HG03571 (cell line): ENCODE data around the gene GPR183.
"Not testable (repeated sequence)": the region's sequence is repeated elsewhere in the genome, so short reads cannot be mapped to it uniquely, and the experiment has no call there.

Experiments used
- ATAC-seq: cut with Tn5 transposase; IDR thresholded peaks from one replicate; pipeline ENCODE4 v1.9.1; 2021; ENCODE audit not compliant: unreplicated experiment

GPR183 gene

GRCh38 chr13:99250982-99251825 is 56.0 kb downstream of the GPR183 start:
- ATAC-seq = no peak

- ATAC-seq = not testable (repeated sequence)
These were observed 57.6 kb downstream of the GPR183 start for GRCh38 chr13:99249606-99250005.

- ATAC-seq = not testable (repeated sequence)
These were observed 58.0 kb downstream of the GPR183 start for GRCh38 chr13:99249178-99249577.

GRCh38 chr13:99246100-99246499 is 61.1 kb downstream of the GPR183 start:
- no peak for ATAC-seq
